K562 (cell line): ENCODE data around the gene CCDC178. TPM values are rescaled to one million over a fixed set of nuclear protein-coding genes. Genes with fewer than 3 reads are reported as not detected.

Experiments used
- ATAC-seq: fragments of 200-7000 bp; cut with Tn5 transposase; 3 replicates; pipeline ENCODE4 v1.9.1; 2020; ENCODE audit warnings: moderate library complexity
- BruUV-seq: library from RNA; stranded (reverse); fragments of 400-500 nt; replicated peaks from 2 replicates; lab custom pipeline; 2021; lab: Mats Ljungman, UMichigan
- CTCF ChIA-PET: fragments of 300-600 bp; formaldehyde crosslinking; extraction: SDS; loops from one replicate; lab custom pipeline; 2021; ENCODE audit warnings: low intra/inter-chr PET ratio; lab: Yijun Ruan, JAX
- POLR2A ChIA-PET: fragments of 300-600, 350-650 bp; sonication (Branson Sonifier 250); formaldehyde crosslinking; extraction: SDS; loops from one replicate; lab custom pipeline; 2021; ENCODE audit warnings: antibody characterized with exemption, inconsistent platforms; lab: Yijun Ruan, JAX
- DNase-seq, 4 experiments: peaks; one replicate each; pipeline versions ENCODE4 v3.0.0 to v3.0.0-alpha.2; 2011 to 2018; ENCODE audit warnings: low spot score in 3 of 4, mixed read lengths in 3 of 4; ENCODE audit errors: extremely low read depth in 1 of 4
- FAIRE-seq: peaks from 2 replicates; lab custom pipeline; 2011; peaks lifted over from hg19 to GRCh38; lab: Jason Lieb, UNC
- H2AFZ ChIP-seq: 2 replicates; pipeline ENCODE4 v1.6.0; 2011; ENCODE audit warnings: low read depth, low read length, control low read depth, inconsistent platforms
- H3K27ac ChIP-seq: fragments of 200-600 bp; 3 replicates; pipeline ENCODE4 v1.8.0; 2011; ENCODE audit warnings: low read depth, mild to moderate bottlenecking, control low read depth, inconsistent platforms, low read length, moderate library complexity, mixed read lengths; ENCODE audit errors: extremely low read depth
- H3K27me3 ChIP-seq, 2 experiments: fragments of 300-600 bp in 1 of 2; 2 replicates in 1 of 2; 3 replicates in 1 of 2; pipeline versions ENCODE4 v1.6.0 to v1.8.0; 2011; ENCODE audit warnings: inconsistent platforms in 2 of 2, low read length in 2 of 2, mild to moderate bottlenecking in 1 of 2, mixed read lengths in 1 of 2, moderate library complexity in 1 of 2; ENCODE audit not compliant: control insufficient read depth in 2 of 2, insufficient read depth in 2 of 2
- H3K36me3 ChIP-seq: fragments of 300-600 bp; 3 replicates; pipeline ENCODE4 v1.8.0; 2011; ENCODE audit warnings: mild to moderate bottlenecking, low read length, inconsistent platforms; ENCODE audit not compliant: control insufficient read depth, insufficient read depth
- H3K4me1 ChIP-seq, 2 experiments: fragments of 200-600 bp in 1 of 2; replicated peaks in 1 of 2; 2 replicates in 1 of 2; 3 replicates in 1 of 2; pipeline versions ENCODE4 v1.5.1 to v1.8.0; 2011; ENCODE audit warnings: inconsistent platforms in 2 of 2, low read length in 2 of 2, mild to moderate bottlenecking in 1 of 2, mixed read lengths in 1 of 2, moderate library complexity in 1 of 2; ENCODE audit not compliant: control insufficient read depth in 2 of 2, insufficient read depth in 2 of 2
- H3K4me2 ChIP-seq: 2 replicates; pipeline ENCODE4 v1.6.1; 2011; ENCODE audit warnings: low read length, control low read depth, inconsistent platforms, mixed read lengths; ENCODE audit not compliant: insufficient read depth
- H3K4me3 ChIP-seq: fragments of 200-600 bp; sonication (generic), shearing (Covaris generic); 2 replicates; pipeline ENCODE4 v1.5.1; 2016; ENCODE audit warnings: control low read depth, inconsistent platforms
- H3K79me2 ChIP-seq: fragments of 200-600 bp; 3 replicates; pipeline ENCODE4 v1.8.0; 2011; ENCODE audit warnings: low read length, inconsistent platforms; ENCODE audit not compliant: control insufficient read depth, insufficient read depth
- H3K9ac ChIP-seq, 2 experiments: 2 replicates each; pipeline versions ENCODE4 v1.6.0 to v1.6.1; 2011; ENCODE audit warnings: low read depth in 2 of 2, low read length in 2 of 2, control low read depth in 1 of 2, inconsistent platforms in 1 of 2, mild to moderate bottlenecking in 1 of 2, mixed read lengths in 1 of 2; ENCODE audit not compliant: insufficient read depth in 1 of 2
- H3K9me1 ChIP-seq: one replicate; pipeline ENCODE4 v1.6.0; 2011; ENCODE audit warnings: inconsistent platforms, mild to moderate bottlenecking, low read length, moderate library complexity; ENCODE audit not compliant: control insufficient read depth, insufficient read depth
- H3K9me3 ChIP-seq: replicated peaks from 2 replicates; pipeline ENCODE4 v1.5.1; 2011; ENCODE audit warnings: low read depth, low read length, inconsistent platforms; ENCODE audit not compliant: control insufficient read depth, insufficient read depth
- H4K20me1 ChIP-seq: replicated peaks from 2 replicates; pipeline ENCODE4 v1.6.1; 2011; ENCODE audit warnings: low read length, inconsistent platforms, mixed read lengths; ENCODE audit not compliant: control insufficient read depth, insufficient read depth
- CTCF ChIP-seq, 3 experiments: IDR thresholded peaks in 2 of 3; conservative IDR thresholded peaks in 1 of 3; 2 replicates each; pipeline ENCODE4 v1.5.1; 2011 to 2012; ENCODE audit warnings: low read length in 3 of 3, mild to moderate bottlenecking in 3 of 3, control low read depth in 2 of 3, improper control_type of control experiment in 1 of 3, inconsistent platforms in 1 of 3, low read depth in 1 of 3, mixed read lengths in 1 of 3, moderate library complexity in 1 of 3; ENCODE audit not compliant: insufficient read depth in 2 of 3
- E2F6 ChIP-seq, 2 experiments: IDR thresholded peaks; 2 replicates each; pipeline ENCODE4 v1.6.1; 2011; ENCODE audit warnings: borderline replicate concordance in 1 of 2, control low read depth in 1 of 2, low read depth in 1 of 2, low read length in 1 of 2, mild to moderate bottlenecking in 1 of 2, mixed read lengths in 1 of 2, moderate library complexity in 1 of 2; ENCODE audit not compliant: insufficient read depth in 1 of 2, insufficient read length in 1 of 2, poor library complexity in 1 of 2, severe bottlenecking in 1 of 2; ENCODE audit errors: extremely low read depth in 1 of 2
- FOXO4 ChIP-seq: fragments of 450-650 bp; formaldehyde crosslinking; IDR thresholded peaks from 2 replicates; pipeline ENCODE4 v1.4.0; 2020; ENCODE audit warnings: mild to moderate bottlenecking, moderate library complexity
- GATAD2A ChIP-seq: fragments of 450-650 bp; IDR thresholded peaks from 2 replicates; pipeline ENCODE4 v1.6.1; 2017
- IFI16 ChIP-seq: fragments of 250-450 bp; sonication (Bioruptor Pico); IDR thresholded peaks from 2 replicates; pipeline ENCODE4 v2.1.2; 2022; ENCODE audit warnings: mild to moderate bottlenecking, inconsistent platforms
- NFE2 ChIP-seq: IDR thresholded peaks from 2 replicates; pipeline ENCODE4 v1.6.1; 2014; ENCODE audit warnings: antibody characterized with exemption, low read depth
- NR2F6 ChIP-seq: fragments of 450-650 bp; formaldehyde crosslinking; IDR thresholded peaks from 2 replicates; pipeline ENCODE4 v1.4.0; 2020; ENCODE audit warnings: mild to moderate bottlenecking
- POLR3G ChIP-seq: IDR thresholded peaks from 2 replicates; pipeline ENCODE4 v1.6.1; 2011; ENCODE audit not compliant: insufficient read length, insufficient replicate concordance; ENCODE audit errors: extremely low read depth
- RBM22 ChIP-seq: fragments of 200-400 bp; formaldehyde crosslinking; IDR thresholded peaks from 2 replicates; pipeline ENCODE4 v1.6.1; 2018; ENCODE audit warnings: low read length, low read depth; ENCODE audit not compliant: poor library complexity, severe bottlenecking
- SMAD3 ChIP-seq: fragments of 450-650 bp; formaldehyde crosslinking; conservative IDR thresholded peaks from 2 replicates; pipeline ENCODE4 v1.4.0; 2020; ENCODE audit warnings: mild to moderate bottlenecking
- SMARCC2 ChIP-seq: fragments of 450-650 bp; IDR thresholded peaks from 2 replicates; pipeline ENCODE4 v1.6.1; 2017; ENCODE audit warnings: antibody characterized with exemption, moderate library complexity, mild to moderate bottlenecking, low read depth
- WGBS: fragments of 100-300 bp; shearing (Covaris generic); methylation state at CpG from one replicate; pipeline ENCODE4 v1.1.6; 2016; ENCODE audit warnings: low coverage, mixed read lengths; ENCODE audit not compliant: insufficient coverage; ENCODE audit errors: missing lambda C conversion rate; 5-methylcytosine and 5-hydroxymethylcytosine counted together
- in situ Hi-C: fragments of 300-500 bp; cut with MboI; formaldehyde crosslinking; loops from 4 replicates; pipeline ENCODE4 v1.15.0; 2018; ENCODE audit warnings: inconsistent platforms, mixed read lengths
- intact Hi-C: fragments of 100-400 bp; cut with micrococcal nuclease; formaldehyde crosslinking; loops from 2 replicates; pipeline ENCODE4 v1.14.2; 2022
- polyA plus RNA-seq, 8 experiments: library from polyadenylated mRNA; depleted of rRNA in 4 of 8; stranded (reverse) in 5 of 8; unstranded in 3 of 8; fragments of >200 nt; fragmentation: Nextera tagmentation in 2 of 8; fragmentation: Illumina TruSeq in 1 of 8; extraction: Ambion mirVana in 2 of 8; extraction: Trizol in 1 of 8; gene quantifications; 2 replicates each; pipeline versions ENCODE4 v1.2.1 to v1.2.3, GENCODE V29; 2011 to 2014; ENCODE audit warnings: inconsistent platforms in 1 of 8, missing spikeins in 1 of 8
- total RNA-seq, 7 experiments: library from RNA; depleted of rRNA in 6 of 7; stranded (reverse); fragments of >200 nt in 6 of 7; fragmentation: Illumina TruSeq in 2 of 7; extraction: Trizol in 2 of 7; gene quantifications; 2 replicates each; pipeline versions ENCODE4 v1.2.1 to v1.2.3, GENCODE V29; 2011 to 2021; ENCODE audit warnings: low replicate concordance in 1 of 7

Gene CCDC178
- total and polyA plus RNA-seq, 9 of the 15 experiments (the other 6 are each of a cell fraction or from before 2014, with no cell fraction given): 0.12 to 0.47 (median 0.15) TPM; not detected in 6

GRCh38 chr18:32930695-32931301, 509.7 kb downstream of the CCDC178 start:
- H2AFZ ChIP-seq: no peak overlapping the region
- no peak overlapping the region for H3K4me2 ChIP-seq
- peak; percentile 68; the same call in 2 of the 3 replicates for ATAC-seq
- CTCF ChIA-PET: no interaction called here
- H3K27ac ChIP-seq: no peak overlapping the region
- POLR2A ChIA-PET: no interaction called here
- BruUV-seq: no TSS peak
- intact Hi-C loops: no loop called here
- TF ChIP-seq CTCF (IDR thresholded peaks at IDR 0.05 in 2 of 3, conservative IDR thresholded peaks at IDR 0.05 in 1 of 3; ENCODE audit: insufficient read depth in 2 of 3, low read depth in 1 of 3, low read length in 3 of 3) (peak in 2 of 3 experiments; percentile 22 to 40; a peak in 2 of 6 replicates), IFI16 (no peak)
- TF ChIP-seq, all 486 proteins: peak for 1
- FAIRE-seq: no peak
- Histone ChIP-seq H3K9me3 (no peaks in the 10 kb centered on the region), H3K9ac (no peak overlapping the region), H3K79me2 (no peaks in the 10 kb centered on the region), H3K27me3 (no peaks in the 10 kb centered on the region), H3K36me3 (no peaks in the 10 kb centered on the region), H3K4me3 (no peak overlapping the region), H3K9me1 (no peaks in the 10 kb centered on the region), H4K20me1 (no peaks in the 10 kb centered on the region), H3K4me1 (no peaks in the 10 kb centered on the region)
- peak; percentile 10 to 17 (median 13) for DNase-seq
- under 1% methylated on average over 6 of the region's 6 CpGs for WGBS
- in situ Hi-C loops: no loop called here

GRCh38 chr18:32929213-32929612, 511.3 kb downstream of the CCDC178 start:
- Histone ChIP-seq H3K4me2 (no peak overlapping the region), H4K20me1 (no peaks in the 10 kb centered on the region), H3K27ac (no peak overlapping the region), H3K4me3 (no peak overlapping the region), H3K79me2 (no peaks in the 10 kb centered on the region), H3K36me3 (no peaks in the 10 kb centered on the region), H2AFZ (no peak overlapping the region), H3K9me3 (no peaks in the 10 kb centered on the region), H3K9me1 (no peaks in the 10 kb centered on the region), H3K4me1 (no peaks in the 10 kb centered on the region), H3K27me3 (no peaks in the 10 kb centered on the region), H3K9ac (no peak overlapping the region)
- CTCF ChIA-PET: no interaction called here
- POLR2A ChIA-PET: no interaction called here
- WGBS: 0% methylated on average over 6 of the region's 6 CpGs
- BruUV-seq: no TSS peak
- no peak for DNase-seq
- in situ Hi-C loops: no loop called here
- no peak for ATAC-seq
- FAIRE-seq: no peak
- intact Hi-C loops: no loop called here
- TF ChIP-seq RBM22: no peak
- no peak for TF ChIP-seq NFE2
- no peak for TF ChIP-seq FOXO4 (CRISPR knock-in tag)
- TF ChIP-seq GATAD2A: no peak
- no peak for TF ChIP-seq SMARCC2
- no peak for TF ChIP-seq SMAD3 (CRISPR knock-in tag)
- TF ChIP-seq NR2F6 (CRISPR knock-in tag): no peak
- TF ChIP-seq POLR3G: no peak
- no peak for TF ChIP-seq E2F6 (IDR thresholded peaks at IDR 0.05; ENCODE audit: borderline replicate concordance in 1 of 2, extremely low read depth in 1 of 2, insufficient read depth in 1 of 2, insufficient read length in 1 of 2, low read depth in 1 of 2, low read length in 1 of 2, poor library complexity in 1 of 2, severe bottlenecking in 1 of 2)
